ENCODE results near the gene CTNNA2. TPM values are rescaled to one million over a fixed set of nuclear protein-coding genes. Genes with fewer than 3 reads are reported as not detected.

The CTNNA2 gene
- total RNA-seq, 1 donor from 2014 or later, result 2.9 TPM

GRCh38 chr2:80105015-80105640, 592.3 kb downstream of the CTNNA2 start:
- TF ChIP-seq POLR2A (IDR thresholded peaks at IDR 0.05) (no peak), POLR2AphosphoS5 (IDR thresholded peaks at IDR 0.05; ENCODE audit: insufficient read depth in 1 of 2, low read depth in 1 of 2) (no peak)
- TF ChIP-seq, protein P1, sequence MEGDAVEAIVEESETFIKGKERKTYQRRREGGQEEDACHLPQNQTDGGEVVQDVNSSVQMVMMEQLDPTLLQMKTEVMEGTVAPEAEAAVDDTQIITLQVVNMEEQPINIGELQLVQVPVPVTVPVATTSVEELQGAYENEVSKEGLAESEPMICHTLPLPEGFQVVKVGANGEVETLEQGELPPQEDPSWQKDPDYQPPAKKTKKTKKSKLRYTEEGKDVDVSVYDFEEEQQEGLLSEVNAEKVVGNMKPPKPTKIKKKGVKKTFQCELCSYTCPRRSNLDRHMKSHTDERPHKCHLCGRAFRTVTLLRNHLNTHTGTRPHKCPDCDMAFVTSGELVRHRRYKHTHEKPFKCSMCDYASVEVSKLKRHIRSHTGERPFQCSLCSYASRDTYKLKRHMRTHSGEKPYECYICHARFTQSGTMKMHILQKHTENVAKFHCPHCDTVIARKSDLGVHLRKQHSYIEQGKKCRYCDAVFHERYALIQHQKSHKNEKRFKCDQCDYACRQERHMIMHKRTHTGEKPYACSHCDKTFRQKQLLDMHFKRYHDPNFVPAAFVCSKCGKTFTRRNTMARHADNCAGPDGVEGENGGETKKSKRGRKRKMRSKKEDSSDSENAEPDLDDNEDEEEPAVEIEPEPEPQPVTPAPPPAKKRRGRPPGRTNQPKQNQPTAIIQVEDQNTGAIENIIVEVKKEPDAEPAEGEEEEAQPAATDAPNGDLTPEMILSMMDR (IDR thresholded peaks at IDR 0.05), result no peak
- H3K4me1 ChIP-seq, result no peaks in the 10 kb centered on the region
- H3K27ac ChIP-seq, result no peak overlapping the region
- no peak overlapping the region for H3K4me3 ChIP-seq
- intact Hi-C loops (cut with DNase I), result no loop called here
- no peaks in the 10 kb centered on the region for H3K27me3 ChIP-seq
- DNase-seq (ENCODE audit: extremely low spot score in 2 of 2), result no peak
- H3K9me3 ChIP-seq, result no peaks in the 10 kb centered on the region
- no peaks in the 10 kb centered on the region for H3K36me3 ChIP-seq

DNA sequence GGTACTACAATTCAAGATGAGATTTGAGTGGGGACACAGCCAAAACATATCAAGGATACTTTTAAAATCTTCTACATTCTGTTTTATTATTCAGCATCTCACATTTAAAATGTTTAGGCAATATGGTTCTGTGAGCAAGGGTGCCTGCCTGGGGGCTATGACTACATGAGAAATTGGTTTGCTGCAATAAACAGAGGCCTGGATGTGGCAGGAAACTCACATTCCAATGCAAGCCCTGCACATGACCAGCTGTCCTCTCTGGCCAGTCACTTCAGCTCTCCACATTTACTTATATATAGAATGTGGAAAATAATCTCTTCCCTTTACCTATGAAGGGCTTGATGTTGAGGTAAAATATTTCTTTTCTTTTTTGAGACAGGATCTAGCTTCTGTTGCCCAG, 598.3 kb downstream of the CTNNA2 start:
- Histone ChIP-seq H3K27me3 (no peaks in the 10 kb centered on the region), H3K36me3 (no peaks in the 10 kb centered on the region), H3K9me3 (no peaks in the 10 kb centered on the region), H3K4me3 (no peak overlapping the region), H3K27ac (no peak overlapping the region), H3K4me1 (no peaks in the 10 kb centered on the region)
- TF ChIP-seq, protein P1 (IDR thresholded peaks at IDR 0.05), result no peak
- TF ChIP-seq POLR2AphosphoS5 (IDR thresholded peaks at IDR 0.05; ENCODE audit: insufficient read depth in 1 of 2, low read depth in 1 of 2) (no peak), POLR2A (IDR thresholded peaks at IDR 0.05) (no peak)
- intact Hi-C loops (cut with DNase I), result no loop called here
- no peak for DNase-seq (ENCODE audit: extremely low spot score in 2 of 2)

DNA sequence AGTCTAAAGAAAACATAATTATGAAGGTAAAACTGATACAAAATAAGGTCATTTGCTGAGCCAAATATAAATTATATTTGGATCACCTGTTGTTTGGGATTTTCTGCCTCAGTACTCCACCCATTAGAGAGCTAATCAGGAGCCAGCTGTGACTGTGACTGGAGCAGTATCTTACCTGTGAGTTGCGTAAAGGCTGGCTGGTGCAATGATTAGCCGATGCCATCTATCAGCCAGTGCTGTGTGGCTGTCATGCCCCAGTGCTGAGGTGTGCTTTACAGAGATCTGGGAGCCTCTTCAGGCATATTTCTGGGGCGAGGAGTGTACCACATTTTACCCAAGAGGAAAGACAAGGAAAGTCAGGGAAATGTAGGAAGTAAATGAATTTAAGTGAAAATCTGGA, 599.9 kb downstream of the CTNNA2 start:
- TF ChIP-seq POLR2AphosphoS5 (IDR thresholded peaks at IDR 0.05; ENCODE audit: insufficient read depth in 1 of 2, low read depth in 1 of 2), result no peak
- TF ChIP-seq, protein P1 (IDR thresholded peaks at IDR 0.05), result no peak
- no peak for TF ChIP-seq POLR2A (IDR thresholded peaks at IDR 0.05)

GRCh38 chr2:80113399-80113798, 600.5 kb downstream of the CTNNA2 start:
- DNase-seq (ENCODE audit: extremely low spot score in 2 of 2), result no peak
- no peak overlapping the region for H3K4me3 ChIP-seq
- intact Hi-C loops (cut with DNase I), result no loop called here
- no peak overlapping the region for H3K27ac ChIP-seq
- TF ChIP-seq POLR2AphosphoS5 (IDR thresholded peaks at IDR 0.05; ENCODE audit: insufficient read depth in 1 of 2, low read depth in 1 of 2), result no peak
- no peak for TF ChIP-seq POLR2A (IDR thresholded peaks at IDR 0.05)
- TF ChIP-seq, protein P1 (IDR thresholded peaks at IDR 0.05), result no peak
- no peaks in the 10 kb centered on the region for H3K36me3 ChIP-seq
- no peaks in the 10 kb centered on the region for H3K4me1 ChIP-seq
- H3K9me3 ChIP-seq, result no peaks in the 10 kb centered on the region
- H3K27me3 ChIP-seq, result no peaks in the 10 kb centered on the region

More for the DNA sequence above, 599.9 kb downstream of the CTNNA2 start:
- Histone ChIP-seq H3K4me3 (no peak overlapping the region), H3K9me3 (no peaks in the 10 kb centered on the region), H3K27ac (no peak overlapping the region), H3K4me1 (no peaks in the 10 kb centered on the region), H3K27me3 (no peaks in the 10 kb centered on the region), H3K36me3 (no peaks in the 10 kb centered on the region)
- intact Hi-C loops (cut with DNase I), result no loop called here
- no peak for DNase-seq (ENCODE audit: extremely low spot score in 2 of 2)

- no peaks in the 10 kb centered on the region for H3K9me3 ChIP-seq
- TF ChIP-seq POLR2AphosphoS5 (IDR thresholded peaks at IDR 0.05; ENCODE audit: insufficient read depth in 1 of 2, low read depth in 1 of 2) (no peak), POLR2A (IDR thresholded peaks at IDR 0.05) (no peak)
- TF ChIP-seq, protein P1 (IDR thresholded peaks at IDR 0.05), result no peak
- intact Hi-C loops (cut with DNase I), result no loop called here
- no peaks in the 10 kb centered on the region for H3K36me3 ChIP-seq
- no peak overlapping the region for H3K4me3 ChIP-seq
- no peak for DNase-seq (ENCODE audit: extremely low spot score in 2 of 2)
- H3K27me3 ChIP-seq, result no peaks in the 10 kb centered on the region
- H3K4me1 ChIP-seq, result no peaks in the 10 kb centered on the region
- no peak overlapping the region for H3K27ac ChIP-seq
These were observed 602.0 kb downstream of the CTNNA2 start for GRCh38 chr2:80114812-80115211.

Data from vagina (tissue), 2 donors.